GM19438 (cell line): ENCODE results near the gene GOSR2.

Source experiments
- ATAC-seq: cut with Tn5 transposase; IDR thresholded peaks from one replicate; pipeline ENCODE4 v1.9.1; 2021; ENCODE audit warnings: low read depth; ENCODE audit not compliant: unreplicated experiment

The GOSR2 gene

DNA sequence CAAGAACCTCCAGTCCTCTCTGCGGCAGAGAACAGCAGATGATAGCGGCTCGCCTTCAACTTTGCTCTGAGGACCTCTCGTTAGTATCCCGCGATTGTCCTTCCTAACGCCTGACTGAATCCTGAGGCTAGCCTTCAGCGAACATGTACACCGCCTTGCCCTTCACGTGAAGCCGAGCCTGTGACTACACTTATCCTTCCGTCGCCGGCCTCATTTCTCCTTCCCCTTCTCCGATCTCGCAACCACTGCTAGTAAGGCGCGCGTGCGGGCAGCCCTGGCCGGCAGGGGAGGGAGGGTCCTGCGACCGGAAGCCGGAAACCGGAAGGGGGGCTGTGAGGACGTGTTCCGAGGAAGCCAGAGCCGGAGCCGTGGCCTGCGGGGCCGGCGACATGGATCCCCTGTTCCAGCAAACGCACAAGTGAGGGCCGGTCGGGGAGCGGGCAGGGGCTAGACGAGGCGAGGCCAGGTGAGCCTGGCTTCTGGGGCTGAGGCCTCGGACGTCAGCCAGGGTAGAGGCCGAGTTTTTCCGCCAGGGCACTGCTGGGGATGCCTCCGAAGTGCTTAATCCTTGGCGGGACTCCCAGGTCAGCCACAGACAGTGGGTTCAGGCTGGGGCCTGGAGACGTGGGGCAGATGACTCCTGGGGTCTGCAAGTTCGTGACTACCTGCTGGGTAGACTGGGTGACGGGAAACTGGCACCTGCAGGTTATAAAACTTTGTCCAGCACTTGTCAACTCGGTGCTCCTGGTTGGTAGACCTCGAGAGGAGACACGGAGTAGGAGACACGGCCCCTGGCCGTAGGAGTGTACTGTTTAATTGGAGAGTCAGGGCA lies at the start of gene GOSR2:
GOSR2 (plus strand) TSS at position 357 of the 832 bp plus-strand sequence; CDS start at position 390, 33 bp downstream.
- ATAC-seq = peak; percentile 86

GRCh38 chr17:46873941-46874645 lies 48.9 kb upstream of the GOSR2 start:
- ATAC-seq = no peak

DNA sequence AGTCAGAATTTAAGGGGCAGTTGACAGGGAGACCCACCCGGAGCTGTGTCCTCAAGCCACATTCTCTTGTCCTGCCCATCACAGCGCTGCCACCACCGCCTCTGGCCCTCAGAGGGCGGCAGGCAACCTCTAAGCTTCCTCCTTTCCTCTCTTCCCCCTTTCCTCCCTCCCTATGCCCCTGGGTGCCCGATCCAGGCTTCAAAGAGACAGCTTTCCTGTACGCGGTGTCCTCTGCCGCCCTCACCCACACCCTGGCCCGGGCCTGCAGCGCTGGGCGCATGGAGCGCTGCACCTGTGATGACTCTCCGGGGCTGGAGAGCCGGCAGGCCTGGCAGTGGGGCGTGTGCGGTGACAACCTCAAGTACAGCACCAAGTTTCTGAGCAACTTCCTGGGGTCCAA lies 48.1 kb upstream of the GOSR2 start:
- no peak for ATAC-seq

GRCh38 chr17:46875849-46876352 lies 47.1 kb upstream of the GOSR2 start:
- no peak for ATAC-seq

GRCh38 chr17:46876353-46876887 lies 46.5 kb upstream of the GOSR2 start:
- no peak for ATAC-seq

DNA sequence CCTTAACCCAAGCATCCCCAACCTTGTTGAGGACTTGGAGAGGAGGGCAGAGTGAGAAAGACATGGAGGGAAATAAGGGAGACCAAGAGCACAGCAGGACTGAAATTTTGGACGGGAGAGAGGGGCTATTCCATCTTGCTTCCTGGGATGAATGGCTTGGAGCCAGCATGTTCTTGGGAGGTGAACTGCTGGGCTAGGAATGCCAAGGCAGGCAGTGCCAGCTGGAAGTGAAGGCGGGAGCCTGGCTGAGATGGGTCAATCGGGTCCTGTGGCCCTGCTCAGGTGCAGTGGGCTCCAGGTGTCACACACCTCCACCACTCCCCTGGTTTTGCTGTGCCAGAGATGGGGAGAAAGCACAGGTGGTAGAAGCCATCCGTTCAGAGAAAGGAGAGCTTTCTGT lies 46.0 kb upstream of the GOSR2 start:
- ATAC-seq = no peak

DNA sequence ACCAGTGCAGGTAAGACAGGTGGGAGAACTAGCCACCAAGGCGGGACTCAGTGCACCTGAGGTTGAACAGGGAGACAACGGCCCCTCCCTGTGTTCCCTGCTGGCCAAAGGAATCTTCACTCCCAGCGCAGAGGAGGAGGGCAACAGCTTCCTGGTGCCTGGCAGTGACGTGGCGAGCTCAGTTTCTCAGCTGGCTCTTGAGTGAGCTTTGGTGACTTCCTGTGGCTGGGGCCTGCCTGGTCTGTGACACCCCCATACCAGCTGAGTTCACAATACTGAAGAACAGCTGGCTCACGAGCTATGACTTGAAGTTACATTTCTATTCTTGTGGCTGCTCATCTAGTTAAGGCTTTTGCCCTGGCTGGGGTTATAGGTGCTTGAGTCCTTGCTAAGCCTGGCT lies 45.5 kb upstream of the GOSR2 start:
- no peak for ATAC-seq

- ATAC-seq = no peak
These were observed 44.9 kb upstream of the GOSR2 start for GRCh38 chr17:46878055-46878454.

DNA sequence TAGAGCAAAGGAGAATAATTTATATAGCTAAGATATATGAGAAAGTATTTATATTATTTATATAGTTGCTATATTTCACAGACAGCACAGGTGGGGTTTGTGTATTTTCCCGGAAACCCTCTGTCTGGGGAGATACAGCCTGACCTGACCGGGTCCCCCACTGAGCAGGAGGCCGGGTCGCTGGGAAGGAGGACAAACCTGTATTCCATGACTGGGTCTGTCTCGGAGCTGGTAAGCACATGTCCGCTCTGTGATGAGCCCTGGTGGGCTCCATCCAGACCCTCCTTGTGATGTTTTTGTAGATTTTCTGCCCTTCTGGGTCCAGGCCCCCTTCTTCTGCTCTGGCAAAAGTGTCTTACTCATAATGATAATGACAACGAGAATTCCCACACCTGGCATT lies 43.9 kb upstream of the GOSR2 start:
- no peak for ATAC-seq

DNA sequence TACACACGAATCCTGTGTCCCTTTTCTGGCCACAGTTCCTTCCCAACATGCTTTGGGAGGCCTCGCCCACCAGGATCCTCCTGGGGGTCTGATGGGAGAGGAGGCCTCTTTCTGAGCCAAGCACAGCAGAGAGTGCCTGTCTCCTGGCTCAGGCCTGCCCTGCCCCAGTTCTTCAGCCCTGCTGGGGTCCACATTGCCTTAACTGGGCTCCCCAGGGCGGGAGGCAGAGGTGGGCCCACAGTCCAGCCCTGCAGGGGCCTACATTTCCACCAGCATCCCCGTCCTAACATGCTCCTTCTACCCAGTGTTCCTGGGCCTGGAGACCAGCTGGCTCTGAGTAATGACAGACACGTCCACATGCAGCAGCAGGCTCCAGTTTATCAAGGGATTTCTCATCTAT lies 41.9 kb upstream of the GOSR2 start:
- ATAC-seq = no peak

DNA sequence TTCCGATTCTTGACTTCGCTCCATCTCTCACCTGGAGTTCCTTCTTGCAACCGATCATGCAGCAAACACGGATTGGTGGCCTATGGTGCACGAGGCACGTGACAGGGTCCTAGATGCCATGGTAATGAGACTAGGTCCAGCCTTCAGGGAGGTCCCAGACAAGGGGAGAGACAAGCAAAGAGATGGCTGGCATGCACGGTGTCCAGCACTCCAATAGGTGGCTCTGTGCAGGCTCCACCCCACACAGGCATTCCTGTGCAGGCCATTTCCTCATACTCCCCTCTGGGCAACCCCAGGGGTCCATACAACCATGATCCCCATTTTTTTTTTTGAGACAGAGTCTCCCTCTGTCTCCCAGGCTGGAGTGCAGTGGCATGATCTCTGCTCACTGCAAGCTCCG lies 40.3 kb upstream of the GOSR2 start:
- ATAC-seq = no peak

GRCh38 chr17:46883871-46884520 lies 39.0 kb upstream of the GOSR2 start:
- ATAC-seq = no peak

GRCh38 chr17:46884552-46884951 lies 38.4 kb upstream of the GOSR2 start:
- ATAC-seq = no peak

DNA sequence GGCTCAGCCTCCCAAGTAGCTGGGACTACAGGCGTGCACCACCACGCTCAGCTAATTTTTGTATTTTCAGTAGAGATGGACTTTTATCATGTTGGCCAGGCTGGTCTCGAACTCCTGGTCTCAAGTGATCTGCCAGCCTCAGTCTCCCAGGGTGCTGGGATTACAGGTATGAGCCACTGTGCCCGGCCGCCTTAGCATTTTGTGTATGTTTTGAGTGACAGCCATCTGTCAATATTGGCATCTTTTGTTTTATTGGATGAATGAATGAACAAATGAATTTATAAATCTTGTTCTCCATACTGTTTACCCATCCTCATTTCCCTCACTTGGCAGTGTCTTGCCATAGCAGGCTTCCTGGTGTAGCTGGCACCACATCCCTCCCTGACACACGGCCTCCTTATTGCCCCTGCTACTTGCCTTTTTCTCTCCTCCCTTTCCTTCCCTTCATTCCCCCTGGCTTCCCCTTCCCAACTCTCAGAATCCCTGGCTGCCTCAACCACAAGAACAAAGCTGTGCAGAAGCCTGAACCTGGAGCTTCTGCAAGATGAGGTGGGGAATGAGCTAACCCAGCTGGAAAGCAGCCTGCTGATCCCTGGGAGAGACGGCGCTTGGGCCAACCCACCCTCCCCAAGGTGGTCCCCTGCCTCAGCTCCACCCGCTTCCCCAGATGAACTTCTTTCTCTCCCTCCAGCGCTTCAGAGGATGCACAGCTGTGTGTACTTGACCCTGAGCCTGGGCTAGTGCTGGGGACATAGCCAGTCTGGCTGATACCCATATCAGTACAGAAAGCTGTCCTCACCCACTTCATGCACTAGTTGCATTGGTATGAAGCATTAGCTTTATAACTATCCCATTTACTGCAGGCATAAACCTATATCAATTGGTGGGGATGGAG lies 37.3 kb upstream of the GOSR2 start:
- ATAC-seq = no peak

GRCh38 chr17:46886310-46886663 lies 36.7 kb upstream of the GOSR2 start:
- no peak for ATAC-seq

DNA sequence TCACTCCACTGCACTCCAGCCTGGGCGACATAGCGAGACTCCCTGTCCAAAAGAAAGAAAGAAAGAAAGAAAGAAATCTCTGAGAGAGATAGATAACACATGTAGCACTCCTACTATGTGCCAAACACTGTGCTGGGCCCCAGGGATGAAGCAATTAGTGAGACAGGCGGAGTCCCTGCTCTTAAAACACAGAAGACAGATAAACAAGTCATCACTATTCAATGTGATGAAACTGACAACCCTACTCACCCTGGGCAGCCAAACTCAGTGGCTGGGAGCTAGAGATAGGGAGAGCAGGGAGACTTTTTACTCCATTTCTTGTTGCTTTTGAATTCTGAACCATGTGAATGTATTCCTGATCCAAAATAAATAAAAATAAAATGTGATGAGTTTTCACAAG lies 35.2 kb upstream of the GOSR2 start:
- ATAC-seq = no peak

GRCh38 chr17:46888727-46889126 lies 34.2 kb upstream of the GOSR2 start:
- ATAC-seq = no peak

DNA sequence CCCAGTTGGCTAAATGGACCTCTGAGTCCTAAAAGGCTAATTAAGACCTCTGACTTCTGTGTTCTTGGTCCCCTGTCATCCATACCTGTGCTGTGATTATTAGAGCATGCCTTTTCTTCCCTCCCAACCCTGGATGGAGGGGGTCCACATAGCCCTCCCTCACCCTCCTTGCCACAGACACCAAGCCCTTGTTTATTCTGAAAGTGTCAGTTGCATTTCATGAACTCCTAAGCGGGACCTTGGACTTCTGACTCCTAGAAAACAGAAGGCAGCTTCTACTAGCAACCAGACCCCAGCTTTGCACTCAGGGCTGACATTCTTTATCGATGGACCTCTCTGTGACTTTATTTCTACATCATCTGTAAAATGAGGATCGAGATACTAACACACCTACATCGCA lies 33.4 kb upstream of the GOSR2 start:
- no peak for ATAC-seq

DNA sequence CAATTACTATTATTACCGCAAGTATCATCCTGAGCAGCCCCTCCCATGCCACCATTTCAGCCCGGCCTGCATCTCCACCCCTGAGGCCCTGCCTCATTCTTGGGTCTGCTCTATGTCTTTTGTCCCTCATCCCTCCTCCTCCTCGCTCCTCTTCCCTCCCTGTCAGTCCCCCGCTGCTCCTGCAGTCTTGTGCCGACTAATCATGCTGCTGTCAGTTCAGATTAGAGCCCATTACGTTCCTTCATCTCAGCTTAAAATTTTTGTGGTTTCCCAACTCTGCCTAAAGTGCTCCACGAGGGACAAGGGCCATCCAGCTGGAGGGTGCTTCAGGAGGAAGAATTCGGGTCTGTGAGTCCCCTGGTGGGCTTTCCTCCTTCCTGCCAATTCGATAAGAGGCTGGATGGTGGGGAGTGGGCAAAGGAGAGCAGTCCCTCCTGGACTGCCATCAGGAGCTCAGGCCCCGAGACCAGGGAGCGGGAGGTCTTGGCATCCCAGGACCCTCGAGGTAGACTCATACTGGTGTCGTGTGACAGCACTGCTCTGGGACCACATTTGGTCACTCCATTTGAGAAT lies 32.9 kb upstream of the GOSR2 start:
- ATAC-seq = no peak

GRCh38 chr17:46890638-46891037 lies 32.3 kb upstream of the GOSR2 start:
- ATAC-seq = no peak
